ENCODE results near the gene GNAT2.

DNA sequence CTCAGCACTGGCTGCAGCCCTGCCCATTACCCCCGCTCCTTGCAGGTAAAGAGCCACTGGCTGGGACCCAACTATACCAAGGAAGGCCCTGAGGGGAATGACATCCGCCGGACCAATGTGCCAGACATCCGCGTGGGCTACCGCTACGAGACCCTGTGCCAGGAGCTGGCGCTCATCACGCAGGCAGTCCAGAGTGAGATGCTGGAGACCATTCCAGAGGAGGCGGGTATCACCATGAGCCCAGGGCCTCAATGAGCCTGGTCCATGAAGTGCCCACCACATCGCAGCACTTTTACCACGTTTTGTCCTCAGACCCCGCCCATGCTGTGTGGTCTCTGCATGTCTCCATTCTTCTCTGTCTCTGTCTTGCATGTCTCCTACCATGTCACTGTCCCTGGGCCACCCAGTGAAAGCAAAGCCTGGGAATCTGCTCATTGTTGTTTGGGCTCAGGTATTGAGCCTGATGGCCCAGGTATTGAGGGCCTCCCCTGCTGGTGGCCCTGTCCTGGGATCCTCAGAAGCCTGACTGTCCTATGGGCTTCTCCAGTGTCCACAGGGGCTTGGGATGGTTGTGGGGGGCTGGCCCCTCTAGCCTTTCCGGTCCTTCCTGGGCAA, 11.6 kb upstream of the GNAT2 start:
- TF ChIP-seq, protein P1, sequence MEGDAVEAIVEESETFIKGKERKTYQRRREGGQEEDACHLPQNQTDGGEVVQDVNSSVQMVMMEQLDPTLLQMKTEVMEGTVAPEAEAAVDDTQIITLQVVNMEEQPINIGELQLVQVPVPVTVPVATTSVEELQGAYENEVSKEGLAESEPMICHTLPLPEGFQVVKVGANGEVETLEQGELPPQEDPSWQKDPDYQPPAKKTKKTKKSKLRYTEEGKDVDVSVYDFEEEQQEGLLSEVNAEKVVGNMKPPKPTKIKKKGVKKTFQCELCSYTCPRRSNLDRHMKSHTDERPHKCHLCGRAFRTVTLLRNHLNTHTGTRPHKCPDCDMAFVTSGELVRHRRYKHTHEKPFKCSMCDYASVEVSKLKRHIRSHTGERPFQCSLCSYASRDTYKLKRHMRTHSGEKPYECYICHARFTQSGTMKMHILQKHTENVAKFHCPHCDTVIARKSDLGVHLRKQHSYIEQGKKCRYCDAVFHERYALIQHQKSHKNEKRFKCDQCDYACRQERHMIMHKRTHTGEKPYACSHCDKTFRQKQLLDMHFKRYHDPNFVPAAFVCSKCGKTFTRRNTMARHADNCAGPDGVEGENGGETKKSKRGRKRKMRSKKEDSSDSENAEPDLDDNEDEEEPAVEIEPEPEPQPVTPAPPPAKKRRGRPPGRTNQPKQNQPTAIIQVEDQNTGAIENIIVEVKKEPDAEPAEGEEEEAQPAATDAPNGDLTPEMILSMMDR (IDR thresholded peaks at IDR 0.05): no peak
- TF ChIP-seq EZH2 (IDR thresholded peaks at IDR 0.05) (no peak), EZH2phosphoT487 (IDR thresholded peaks at IDR 0.05) (no peak)

Measured in neural progenitor cell (in vitro differentiated cells).